ENCODE measurements around the gene CAPN1.
"Not testable (repeated sequence)": the region's sequence is repeated elsewhere in the genome, so short reads cannot be mapped to it uniquely, and the experiment has no call there.

CAPN1 gene

GRCh38 chr11:65160643-65161042 is 21.1 kb upstream of the CAPN1 start:
- no peak for DNase-seq (ENCODE audit: low spot score)

GRCh38 chr11:65163684-65164083 is 18.0 kb upstream of the CAPN1 start:
- no peak for DNase-seq (ENCODE audit: low spot score)

GRCh38 chr11:65165410-65166317 is 16.1 kb upstream of the CAPN1 start:
- no peak for DNase-seq (ENCODE audit: low spot score)

GRCh38 chr11:65166893-65167292 is 14.8 kb upstream of the CAPN1 start:
- no peak for DNase-seq (ENCODE audit: low spot score)

GRCh38 chr11:65167656-65168055 is 14.1 kb upstream of the CAPN1 start:
- peak; percentile 59 for DNase-seq (ENCODE audit: low spot score)

- peak; percentile 87 for DNase-seq (ENCODE audit: low spot score)
Measured at GRCh38 chr11:65169164-65169641, 12.5 kb upstream of the CAPN1 start.

- peak; percentile 89 for DNase-seq (ENCODE audit: low spot score)
Measured at GRCh38 chr11:65170058-65170534, 11.6 kb upstream of the CAPN1 start, which contains the start of gene SPDYC. SPDYC (plus strand) TSS chr11:65170233; CDS start chr11:65171358, 1,125 bp downstream.

- DNase-seq (ENCODE audit: low spot score), result peak; percentile 46
Measured at GRCh38 chr11:65172600-65172999, 9.1 kb upstream of the CAPN1 start.

GRCh38 chr11:65174571-65175010 is 7.1 kb upstream of the CAPN1 start:
- not testable (repeated sequence) for DNase-seq (ENCODE audit: low spot score)

- peak; percentile 71 for DNase-seq (ENCODE audit: low spot score)
Measured at GRCh38 chr11:65180877-65181568, 705 bp upstream of the CAPN1 start.

GRCh38 chr11:65182258-65183170 is 786 bp downstream of the CAPN1 start:
- peak; percentile 55 for DNase-seq (ENCODE audit: low spot score)

- no peak for DNase-seq (ENCODE audit: low spot score)
Measured at GRCh38 chr11:65183201-65183891, 1.6 kb downstream of the CAPN1 start.

- no peak for DNase-seq (ENCODE audit: low spot score)
Measured at GRCh38 chr11:65184146-65184545, 2.4 kb downstream of the CAPN1 start.

- DNase-seq (ENCODE audit: low spot score), result no peak
Measured at GRCh38 chr11:65185171-65185570, 3.4 kb downstream of the CAPN1 start.

- DNase-seq (ENCODE audit: low spot score), result no peak
Measured at GRCh38 chr11:65185869-65186341, 4.2 kb downstream of the CAPN1 start.

GRCh38 chr11:65186701-65187100 is 5.0 kb downstream of the CAPN1 start:
- DNase-seq (ENCODE audit: low spot score), result no peak

- peak; percentile 63 for DNase-seq (ENCODE audit: low spot score)
Measured at GRCh38 chr11:65187146-65187675, 5.5 kb downstream of the CAPN1 start.

- no peak for DNase-seq (ENCODE audit: low spot score)
Measured at GRCh38 chr11:65187971-65188461, 6.3 kb downstream of the CAPN1 start.

GRCh38 chr11:65188486-65188885 is 6.8 kb downstream of the CAPN1 start:
- DNase-seq (ENCODE audit: low spot score), result no peak

GRCh38 chr11:65189191-65189590 is 7.5 kb downstream of the CAPN1 start:
- DNase-seq (ENCODE audit: low spot score), result no peak
